Cardiac muscle cell (in vitro differentiated cells and primary cell): ENCODE data around the gene HEPHL1. TPM values are rescaled to one million over a fixed set of nuclear protein-coding genes. Genes with fewer than 3 reads are reported as not detected.

Experiments
- DNase-seq, 2 donors: peaks; one replicate each; pipeline versions ENCODE4 v3.0.0 to v3.0.0-alpha.2; 2010 to 2017; ENCODE audit warnings: low read depth in 1 of 2, low spot score in 1 of 2
- H3K27ac ChIP-seq: fragments of 200-600 bp; sonication (generic); 2 replicates; pipeline ENCODE4 v1.5.1; 2016
- H3K27me3 ChIP-seq: fragments of 200-600 bp; sonication (generic); 2 replicates; pipeline ENCODE4 v1.6.0; 2016; ENCODE audit warnings: control low read depth
- H3K36me3 ChIP-seq: fragments of 200-600 bp; sonication (generic); 2 replicates; pipeline ENCODE4 v1.5.1; 2016; ENCODE audit warnings: control low read depth
- H3K4me1 ChIP-seq: fragments of 200-600 bp; sonication (generic); 2 replicates; pipeline ENCODE4 v1.8.1; 2017; ENCODE audit warnings: low read depth, mild to moderate bottlenecking, mixed run types
- H3K4me3 ChIP-seq: fragments of 200-600 bp; sonication (generic); 2 replicates; pipeline ENCODE4 v1.5.1; 2016; ENCODE audit warnings: mild to moderate bottlenecking
- H3K9me3 ChIP-seq: fragments of 200-600 bp; sonication (generic); 2 replicates; pipeline ENCODE4 v1.5.1; 2017; ENCODE audit warnings: low read depth, mild to moderate bottlenecking, control low read depth
- polyA plus RNA-seq: library from polyadenylated mRNA; unstranded; fragments of >200 nt; fragmentation: Nextera tagmentation; extraction: Ambion mirVana; gene quantifications from 2 replicates; pipeline ENCODE4 v1.2.1, GENCODE V29; 2016
- total RNA-seq: library from RNA; depleted of rRNA; stranded (reverse); fragments of >200 nt; gene quantifications from 2 replicates; pipeline ENCODE4 v1.2.3, GENCODE V29; 2016
- TF ChIP-seq, protein P1 (sequence below): IDR thresholded peaks from 2 replicates; pipeline ENCODE4 v1.5.1; 2012; ENCODE audit warnings: low read depth, mild to moderate bottlenecking, low read length

Gene HEPHL1
- total and polyA plus RNA-seq, 2 experiments from 2014 or later: not detected

DNA sequence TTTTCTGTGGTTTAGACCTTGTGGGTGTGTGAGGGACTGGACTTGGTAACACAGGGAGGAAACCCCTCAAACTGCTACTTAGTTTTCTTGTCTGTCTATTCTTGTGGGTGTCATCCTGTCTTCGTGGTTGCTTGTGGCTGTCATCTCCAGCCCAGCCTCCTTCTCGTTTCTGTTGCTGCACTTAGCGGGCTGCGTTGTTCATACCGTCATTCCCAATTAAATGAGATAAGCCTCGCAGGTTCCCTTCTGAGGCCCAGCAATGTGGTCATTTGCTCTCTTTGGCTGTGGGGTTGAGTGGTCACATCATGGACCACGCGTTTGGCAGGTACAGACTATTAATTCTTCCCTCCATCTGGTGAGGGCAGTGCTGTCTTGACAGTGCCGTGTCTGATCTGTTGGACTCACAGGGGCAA is 126.3 kb downstream of the HEPHL1 start:
- Histone ChIP-seq H3K27ac (no peak overlapping the region), H3K36me3 (no peaks in the 10 kb centered on the region), H3K4me1 (peaks cover 18% of the 10 kb centered on the region), H3K27me3 (no peaks in the 10 kb centered on the region), H3K9me3 (no peaks in the 10 kb centered on the region), H3K4me3 (no peak overlapping the region)
- DNase-seq: no peak
- TF ChIP-seq, protein P1, sequence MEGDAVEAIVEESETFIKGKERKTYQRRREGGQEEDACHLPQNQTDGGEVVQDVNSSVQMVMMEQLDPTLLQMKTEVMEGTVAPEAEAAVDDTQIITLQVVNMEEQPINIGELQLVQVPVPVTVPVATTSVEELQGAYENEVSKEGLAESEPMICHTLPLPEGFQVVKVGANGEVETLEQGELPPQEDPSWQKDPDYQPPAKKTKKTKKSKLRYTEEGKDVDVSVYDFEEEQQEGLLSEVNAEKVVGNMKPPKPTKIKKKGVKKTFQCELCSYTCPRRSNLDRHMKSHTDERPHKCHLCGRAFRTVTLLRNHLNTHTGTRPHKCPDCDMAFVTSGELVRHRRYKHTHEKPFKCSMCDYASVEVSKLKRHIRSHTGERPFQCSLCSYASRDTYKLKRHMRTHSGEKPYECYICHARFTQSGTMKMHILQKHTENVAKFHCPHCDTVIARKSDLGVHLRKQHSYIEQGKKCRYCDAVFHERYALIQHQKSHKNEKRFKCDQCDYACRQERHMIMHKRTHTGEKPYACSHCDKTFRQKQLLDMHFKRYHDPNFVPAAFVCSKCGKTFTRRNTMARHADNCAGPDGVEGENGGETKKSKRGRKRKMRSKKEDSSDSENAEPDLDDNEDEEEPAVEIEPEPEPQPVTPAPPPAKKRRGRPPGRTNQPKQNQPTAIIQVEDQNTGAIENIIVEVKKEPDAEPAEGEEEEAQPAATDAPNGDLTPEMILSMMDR: no peak

DNA sequence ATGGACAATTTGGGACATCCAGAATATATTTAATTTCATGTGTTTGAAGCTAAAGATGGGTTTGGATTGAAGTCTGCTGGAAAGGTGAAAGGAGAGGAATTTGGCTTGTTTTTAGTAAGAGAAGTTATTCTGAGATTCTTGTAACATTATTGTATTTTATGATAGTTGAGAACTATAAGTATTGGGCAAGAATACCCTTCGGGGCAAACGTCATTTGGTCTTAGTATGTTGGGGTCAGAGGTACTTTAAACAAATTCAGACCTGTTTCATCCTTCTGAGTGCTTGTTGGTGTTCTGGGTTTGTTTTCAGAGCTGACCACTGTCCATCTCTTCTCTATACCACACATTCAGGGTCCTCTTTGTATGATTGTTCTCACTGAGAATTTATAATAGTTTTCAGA is 127.0 kb downstream of the HEPHL1 start:
- TF ChIP-seq, protein P1: no peak

DNA sequence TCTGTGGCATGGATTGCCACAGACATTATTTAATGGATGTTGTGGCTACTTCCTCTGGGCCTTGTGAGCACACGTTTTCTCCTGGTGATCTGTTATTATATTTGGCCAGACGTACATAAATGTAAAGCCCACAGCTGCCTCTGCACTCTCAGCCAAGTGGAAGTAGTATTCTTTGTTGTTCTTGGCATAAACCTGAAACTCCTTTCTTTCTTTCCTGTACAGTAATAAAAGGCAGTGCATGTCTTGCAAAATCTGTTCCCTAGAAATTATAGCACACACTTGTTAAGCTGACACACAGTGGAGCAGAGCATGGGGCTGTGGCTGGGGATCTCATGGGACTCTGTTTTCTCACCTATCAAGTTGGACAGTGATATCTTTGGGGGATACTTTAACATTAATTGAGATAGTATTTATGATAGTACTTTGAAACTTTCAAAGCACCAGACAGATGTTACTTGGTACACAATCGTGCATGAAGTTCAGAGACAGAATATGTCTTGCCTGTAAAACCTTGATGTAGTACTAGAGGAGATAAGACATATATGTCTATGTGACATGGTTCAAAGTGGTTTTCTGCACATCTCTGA is 128.4 kb downstream of the HEPHL1 start:
- Histone ChIP-seq H3K27ac (no peak overlapping the region), H3K4me3 (no peak overlapping the region), H3K36me3 (no peaks in the 10 kb centered on the region), H3K4me1 (peaks cover 5% of the 10 kb centered on the region), H3K27me3 (no peaks in the 10 kb centered on the region), H3K9me3 (no peaks in the 10 kb centered on the region)
- TF ChIP-seq, protein P1: no peak
- peak in 1 of 2 donors; percentile 85 for DNase-seq

More for the DNA sequence above, 127.0 kb downstream of the HEPHL1 start:
- no peak for DNase-seq
- no peaks in the 10 kb centered on the region for H3K27me3 ChIP-seq
- no peaks in the 10 kb centered on the region for H3K9me3 ChIP-seq
- peaks cover 10% of the 10 kb centered on the region for H3K4me1 ChIP-seq
- no peaks in the 10 kb centered on the region for H3K36me3 ChIP-seq
- no peak overlapping the region for H3K4me3 ChIP-seq
- H3K27ac ChIP-seq: no peak overlapping the region

DNA sequence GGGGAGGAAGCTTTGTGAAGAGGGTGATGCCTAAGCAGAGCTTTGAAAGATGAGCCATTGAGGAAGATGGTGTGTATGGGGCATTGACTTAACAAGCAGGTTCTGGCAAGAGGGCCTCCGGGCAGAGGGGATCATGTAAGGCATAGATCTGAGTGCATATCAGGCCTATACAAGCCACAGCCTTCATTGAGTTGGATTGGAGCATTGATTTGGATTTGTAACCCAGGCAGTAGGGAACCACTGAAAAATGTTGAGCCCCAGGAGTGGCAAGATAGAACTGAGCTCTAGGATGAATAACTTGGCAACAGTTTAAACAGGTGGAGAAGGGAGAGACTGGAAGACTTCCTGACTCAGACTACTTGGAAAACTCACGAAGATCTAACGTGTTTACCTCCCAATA is 128.9 kb downstream of the HEPHL1 start:
- Histone ChIP-seq H3K4me3 (no peak overlapping the region), H3K27ac (no peak overlapping the region), H3K4me1 (peaks cover 5% of the 10 kb centered on the region), H3K36me3 (no peaks in the 10 kb centered on the region), H3K9me3 (no peaks in the 10 kb centered on the region), H3K27me3 (no peaks in the 10 kb centered on the region)
- TF ChIP-seq, protein P1: no peak
- no peak for DNase-seq

DNA sequence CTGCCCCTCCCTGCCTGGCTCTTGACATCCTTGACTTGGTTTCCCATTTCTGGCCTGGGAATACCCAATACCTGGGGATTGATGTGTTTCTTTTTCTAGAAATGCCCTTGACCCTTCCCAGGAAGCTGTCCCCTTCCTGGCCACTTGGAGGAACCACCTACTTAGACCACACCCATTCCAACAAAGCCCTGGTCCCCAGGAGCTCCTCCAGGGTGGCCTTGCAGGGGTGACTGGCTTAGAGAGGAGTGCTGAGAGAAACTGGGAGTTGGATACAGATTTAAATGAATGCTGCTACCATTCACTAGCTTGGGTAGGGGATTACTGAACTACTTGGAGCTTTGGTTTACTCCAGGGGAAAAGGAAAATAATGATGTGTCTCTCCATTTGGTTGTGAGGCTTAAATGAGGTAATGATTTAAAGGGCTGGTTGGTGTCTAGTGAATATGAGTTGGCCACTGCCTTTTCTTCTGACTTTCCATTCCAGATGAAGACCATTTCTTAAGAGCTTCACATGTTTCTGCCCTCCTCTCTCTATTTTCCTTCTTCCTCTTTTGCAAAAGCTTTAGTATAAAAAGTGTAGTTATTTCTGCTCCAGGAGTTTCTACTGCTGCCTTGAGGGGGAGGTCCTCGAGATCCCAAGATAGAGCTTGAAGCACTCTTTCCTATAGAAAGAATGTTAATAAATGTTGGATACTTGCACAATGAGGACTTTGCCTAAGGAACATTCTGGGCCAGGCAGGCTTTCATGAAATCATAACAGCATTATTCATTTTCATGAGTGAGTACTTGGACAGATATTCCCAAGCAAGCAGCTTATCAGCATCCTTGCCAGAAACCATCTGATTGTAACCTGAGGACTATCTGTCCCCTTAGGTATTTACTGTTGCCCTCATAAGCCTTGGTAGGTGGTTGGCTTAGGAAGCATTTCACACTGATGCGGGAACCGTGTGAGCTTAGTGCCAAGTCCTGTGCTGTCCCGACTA is 129.8 kb downstream of the HEPHL1 start:
- Histone ChIP-seq H3K36me3 (no peaks in the 10 kb centered on the region), H3K27ac (no peak overlapping the region), H3K4me1 (peaks cover 5% of the 10 kb centered on the region), H3K9me3 (no peaks in the 10 kb centered on the region), H3K27me3 (no peaks in the 10 kb centered on the region), H3K4me3 (no peak overlapping the region)
- DNase-seq: no peak
- TF ChIP-seq, protein P1: no peak
